Stimulated activated CD8-positive, alpha-beta memory T cell treated with anti-CD3 and anti-CD28 coated beads, Interleukin-2, amount 100 ng/mL, for 48 hours (primary cell): ENCODE measurements around the gene TICAM2.

ENCODE experiments used
- DNase-seq, 2 donors: peaks; one replicate each; pipeline ENCODE4 v3.0.0-alpha.2; 2020; ENCODE audit warnings: low read depth in 2 of 2

The TICAM2 gene

GRCh38 chr5:115532517-115532916, 69.8 kb downstream of the TICAM2 start:
- DNase-seq: no peak

GRCh38 chr5:115531787-115532367, 70.4 kb downstream of the TICAM2 start:
- DNase-seq: no peak

GRCh38 chr5:115531380-115531779, 70.9 kb downstream of the TICAM2 start:
- DNase-seq: no peak

GRCh38 chr5:115530426-115530825, 71.9 kb downstream of the TICAM2 start:
- no peak for DNase-seq
